Measurements from ENCODE around the gene SLC22A14. TPM values are rescaled to one million over a fixed set of nuclear protein-coding genes. Genes with fewer than 3 reads are reported as not detected.

SLC22A14 gene
- total RNA-seq, 1 donor, result not detected

DNA sequence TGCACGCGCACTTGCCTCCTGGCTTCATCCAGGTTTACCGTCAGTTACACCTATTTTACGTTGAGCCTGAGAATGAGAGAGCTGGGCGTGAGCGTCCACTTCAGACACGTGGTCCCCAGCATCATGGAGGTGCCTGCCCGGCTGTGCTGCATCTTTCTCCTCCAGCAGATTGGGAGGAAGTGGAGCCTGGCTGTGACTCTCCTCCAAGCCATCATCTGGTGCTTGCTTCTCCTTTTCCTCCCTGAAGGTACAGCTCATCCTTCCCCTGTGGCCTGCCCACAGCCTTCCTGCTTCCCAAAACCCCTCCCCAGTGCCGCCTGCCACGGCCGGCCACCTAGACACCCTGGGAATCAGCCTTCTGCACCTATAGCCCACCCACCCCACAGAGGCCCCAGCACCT is 31.6 kb downstream of the SLC22A14 start:
- TF ChIP-seq, protein P1, sequence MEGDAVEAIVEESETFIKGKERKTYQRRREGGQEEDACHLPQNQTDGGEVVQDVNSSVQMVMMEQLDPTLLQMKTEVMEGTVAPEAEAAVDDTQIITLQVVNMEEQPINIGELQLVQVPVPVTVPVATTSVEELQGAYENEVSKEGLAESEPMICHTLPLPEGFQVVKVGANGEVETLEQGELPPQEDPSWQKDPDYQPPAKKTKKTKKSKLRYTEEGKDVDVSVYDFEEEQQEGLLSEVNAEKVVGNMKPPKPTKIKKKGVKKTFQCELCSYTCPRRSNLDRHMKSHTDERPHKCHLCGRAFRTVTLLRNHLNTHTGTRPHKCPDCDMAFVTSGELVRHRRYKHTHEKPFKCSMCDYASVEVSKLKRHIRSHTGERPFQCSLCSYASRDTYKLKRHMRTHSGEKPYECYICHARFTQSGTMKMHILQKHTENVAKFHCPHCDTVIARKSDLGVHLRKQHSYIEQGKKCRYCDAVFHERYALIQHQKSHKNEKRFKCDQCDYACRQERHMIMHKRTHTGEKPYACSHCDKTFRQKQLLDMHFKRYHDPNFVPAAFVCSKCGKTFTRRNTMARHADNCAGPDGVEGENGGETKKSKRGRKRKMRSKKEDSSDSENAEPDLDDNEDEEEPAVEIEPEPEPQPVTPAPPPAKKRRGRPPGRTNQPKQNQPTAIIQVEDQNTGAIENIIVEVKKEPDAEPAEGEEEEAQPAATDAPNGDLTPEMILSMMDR (IDR thresholded peaks at IDR 0.05; ENCODE audit: insufficient read depth, low read length), result no peak
- no peak for DNase-seq (ENCODE audit: low read depth)
- no peak overlapping the region for H3K4me3 ChIP-seq (ENCODE audit: low read depth, low read length)

DNA sequence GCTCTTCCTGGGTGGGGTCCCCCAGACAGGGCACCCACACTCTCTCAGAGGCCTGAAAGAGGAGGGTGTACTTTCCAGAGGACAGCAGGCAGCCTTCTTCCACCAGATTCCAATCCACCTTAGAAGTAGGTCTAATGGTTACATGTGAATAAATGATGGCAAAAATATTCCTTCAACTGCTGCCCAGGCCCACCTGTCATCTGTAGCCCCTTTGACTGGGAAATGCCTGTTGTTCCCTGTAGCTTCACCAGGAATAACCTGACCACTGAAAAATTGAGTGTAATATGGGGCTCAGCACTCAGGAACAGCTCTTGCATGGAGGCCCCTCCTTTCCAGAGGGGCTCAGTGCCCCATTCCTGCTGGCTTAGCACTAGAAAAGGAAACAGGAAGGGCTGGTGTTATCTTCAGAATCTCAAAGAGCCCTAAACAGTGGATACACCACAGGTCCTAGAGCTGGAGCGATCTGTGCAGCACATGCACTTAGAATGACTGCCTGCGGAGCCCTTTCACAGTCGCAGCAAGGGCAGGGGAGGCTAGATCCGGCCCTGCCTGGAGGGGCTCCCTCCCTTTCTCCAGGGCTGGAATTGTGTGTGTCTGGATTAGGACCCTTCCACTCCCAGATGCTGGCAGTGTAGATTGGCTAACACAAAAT is 32.1 kb downstream of the SLC22A14 start:
- DNase-seq (ENCODE audit: low read depth), result no peak
- TF ChIP-seq, protein P1 (IDR thresholded peaks at IDR 0.05; ENCODE audit: insufficient read depth, low read length), result no peak
- no peak overlapping the region for H3K4me3 ChIP-seq (ENCODE audit: low read depth, low read length)

DNA sequence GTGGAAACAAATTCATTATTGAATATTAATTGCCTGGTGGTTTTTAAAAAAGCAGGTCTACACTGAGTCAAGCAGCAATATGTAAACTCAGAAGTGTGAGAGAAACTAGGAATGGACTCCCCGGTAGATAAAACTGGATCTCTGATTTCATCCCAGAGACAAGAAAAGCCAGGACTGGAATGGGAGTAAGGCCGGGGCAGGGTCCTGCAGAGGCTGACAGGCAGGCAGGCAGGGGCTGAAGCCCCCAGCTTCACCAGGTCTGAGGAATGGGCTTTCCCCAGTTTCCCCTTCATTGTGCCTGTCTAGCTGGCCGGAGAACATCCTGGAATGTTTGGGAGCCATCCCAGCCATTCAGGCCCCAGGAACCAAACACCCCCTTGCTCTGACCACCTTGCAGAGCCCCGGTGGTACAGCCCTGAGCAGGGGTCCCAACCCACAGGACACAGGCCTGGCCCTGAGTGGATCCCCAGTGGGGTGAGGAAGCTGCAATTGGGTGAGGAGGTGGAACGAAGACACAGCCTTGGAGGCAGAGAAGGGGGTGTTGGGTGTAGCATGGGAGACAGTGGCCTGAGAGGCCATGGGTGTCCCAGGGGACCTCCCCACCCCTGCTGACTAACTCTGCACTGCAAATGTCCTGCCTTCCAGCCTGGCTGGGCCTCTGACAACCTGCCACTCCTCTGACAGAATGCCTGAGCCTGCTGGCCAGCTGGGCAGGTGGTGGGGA is 32.8 kb downstream of the SLC22A14 start:
- TF ChIP-seq, protein P1 (IDR thresholded peaks at IDR 0.05; ENCODE audit: insufficient read depth, low read length), result no peak

DNA sequence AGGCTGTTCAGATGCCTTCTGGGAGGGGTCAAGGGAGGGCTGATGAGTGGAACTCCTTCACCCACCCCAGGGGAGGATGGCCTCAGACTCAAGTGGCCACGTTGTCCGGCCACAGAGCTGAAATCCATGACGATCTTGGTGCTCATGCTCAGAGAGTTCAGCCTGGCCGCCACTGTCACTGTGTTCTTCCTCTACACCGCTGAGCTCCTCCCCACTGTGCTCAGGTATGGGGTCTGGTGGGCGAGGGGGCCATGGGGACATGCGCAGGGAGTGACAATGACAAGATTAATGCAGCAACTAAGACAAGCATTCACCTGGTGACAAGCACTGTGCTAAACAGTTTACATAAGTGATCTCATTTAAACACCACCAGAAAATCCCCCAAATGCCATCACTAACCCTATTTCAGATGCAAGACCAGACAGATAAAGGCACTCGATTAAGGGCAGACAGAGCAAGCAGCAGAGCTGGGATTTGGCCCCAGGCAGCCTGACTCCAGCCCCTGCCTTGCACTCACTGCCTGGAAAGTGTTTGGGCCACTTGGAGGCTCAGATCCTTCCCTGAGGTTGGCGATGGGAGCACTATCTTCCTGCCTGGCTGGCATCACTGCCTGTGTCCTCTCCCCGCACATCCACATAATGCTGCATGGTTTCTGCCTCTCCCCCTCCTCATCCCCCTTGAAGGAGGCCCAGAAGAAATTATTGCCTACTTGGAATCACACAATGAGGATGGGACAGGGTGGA is 33.6 kb downstream of the SLC22A14 start:
- DNase-seq (ENCODE audit: low read depth), result no peak
- no peak overlapping the region for H3K4me3 ChIP-seq (ENCODE audit: low read depth, low read length)
- TF ChIP-seq, protein P1 (IDR thresholded peaks at IDR 0.05; ENCODE audit: insufficient read depth, low read length), result no peak

More for the DNA sequence above, 32.8 kb downstream of the SLC22A14 start:
- no peak for DNase-seq (ENCODE audit: low read depth)
- H3K4me3 ChIP-seq (ENCODE audit: low read depth, low read length), result no peak overlapping the region

DNA sequence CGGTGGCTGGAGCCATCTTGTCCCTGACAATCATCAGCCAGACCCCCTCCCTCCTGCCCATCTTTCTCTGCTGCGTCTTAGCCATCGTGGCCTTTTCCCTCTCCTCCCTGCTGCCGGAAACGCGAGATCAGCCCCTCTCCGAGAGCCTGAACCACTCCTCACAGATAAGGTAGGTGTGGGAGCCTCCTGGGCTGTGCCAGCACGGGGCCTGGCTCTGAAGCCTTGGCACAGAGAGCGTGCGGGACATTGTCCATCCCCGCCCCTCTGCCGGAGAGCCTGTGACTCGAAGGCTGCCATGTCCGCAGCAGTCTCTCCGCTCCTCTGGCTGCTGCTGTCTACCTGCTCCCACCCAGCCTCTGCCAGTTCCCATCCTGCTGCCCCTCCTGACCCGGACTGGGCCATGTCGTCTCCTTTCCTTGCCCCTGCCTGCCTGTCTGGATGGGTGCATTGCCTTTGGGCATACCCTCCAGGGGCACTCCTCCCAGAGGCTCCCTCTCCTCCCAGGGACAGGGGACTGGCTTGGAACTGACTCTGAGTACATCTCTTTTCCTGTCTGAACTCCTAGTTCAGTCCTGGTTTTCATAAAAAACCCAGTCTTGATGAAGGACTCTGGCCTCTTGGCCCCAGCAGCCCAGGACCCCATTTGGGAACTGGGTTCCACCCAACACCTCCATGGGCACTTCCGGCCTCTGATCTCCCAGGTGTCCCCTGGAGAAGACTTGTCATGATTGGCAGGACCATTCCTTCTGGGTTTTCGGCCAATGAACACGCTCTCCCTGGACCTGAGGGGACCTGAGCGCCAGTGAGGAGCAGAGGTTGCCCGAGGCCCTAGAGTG is 34.5 kb downstream of the SLC22A14 start:
- TF ChIP-seq, protein P1 (IDR thresholded peaks at IDR 0.05; ENCODE audit: insufficient read depth, low read length), result no peak
- DNase-seq (ENCODE audit: low read depth), result no peak
- H3K4me3 ChIP-seq (ENCODE audit: low read depth, low read length), result no peak overlapping the region

DNA sequence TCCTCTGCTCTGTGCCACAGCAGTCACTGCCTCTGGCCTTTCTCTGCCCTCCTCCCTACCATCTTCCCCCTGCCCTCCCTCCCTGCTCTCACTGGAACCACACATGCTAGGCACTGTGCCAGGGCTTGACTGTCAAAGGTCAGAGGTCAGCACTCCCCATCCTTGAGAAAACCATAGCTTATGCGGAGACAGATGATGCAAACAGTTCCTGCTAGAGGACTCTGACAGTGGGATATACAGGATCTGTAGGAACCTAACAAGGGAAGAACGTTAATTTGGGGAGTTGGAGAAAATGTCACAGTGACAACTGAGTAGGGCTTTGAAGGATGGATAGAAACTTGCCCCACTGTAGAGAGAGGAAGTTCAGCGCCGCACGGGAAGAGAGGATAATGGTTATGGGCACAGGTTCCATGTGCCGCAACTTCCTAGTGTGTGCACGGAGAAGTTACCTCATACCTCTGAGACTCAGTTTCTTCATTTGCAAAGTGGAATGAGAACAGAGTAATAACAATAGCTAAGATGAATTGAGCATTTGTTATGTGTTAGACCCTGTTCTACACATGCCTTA is 35.2 kb downstream of the SLC22A14 start:
- no peak for DNase-seq (ENCODE audit: low read depth)
- TF ChIP-seq, protein P1 (IDR thresholded peaks at IDR 0.05; ENCODE audit: insufficient read depth, low read length), result no peak
- H3K4me3 ChIP-seq (ENCODE audit: low read depth, low read length), result no peak overlapping the region

Measured in fibroblast of the aortic adventitia (primary cell).